SK-N-SH (cell line): ENCODE measurements around the gene CSKMT. TPM values are rescaled to one million over a fixed set of nuclear protein-coding genes. Genes with fewer than 3 reads are reported as not detected.
A peak's percentile ranks its signal among the peaks of the same experiment; 100 is the strongest.

Experiments
- CTCF ChIA-PET: fragments of 300-600, 350-600 bp; formaldehyde crosslinking; extraction: SDS; loops from one replicate; lab custom pipeline; 2021; lab: Yijun Ruan, JAX
- POLR2A ChIA-PET: fragments of 350-600 bp; sonication (Branson Sonifier 250); formaldehyde crosslinking; extraction: SDS; loops from one replicate; lab custom pipeline; 2020; ENCODE audit warnings: antibody characterized with exemption, inconsistent platforms; lab: Yijun Ruan, JAX
- DNase-seq: peaks from one replicate; pipeline ENCODE4 v3.0.0; 2012
- H2AFZ ChIP-seq: fragments of 200-600 bp; sonication (generic); 2 replicates; pipeline ENCODE4 v1.8.1; 2016; ENCODE audit warnings: antibody characterized with exemption, mild to moderate bottlenecking, low read depth
- H3F3A ChIP-seq: fragments of 200-600 bp; sonication (generic); replicated peaks from 2 replicates; pipeline ENCODE3; 2016; ENCODE audit warnings: antibody characterized with exemption, mild to moderate bottlenecking; ENCODE audit not compliant: insufficient read depth
- H3K27ac ChIP-seq, 2 experiments: fragments of 200-500 bp in 1 of 2; fragments of 200-600 bp in 1 of 2; sonication (Bioruptor generic) in 1 of 2; sonication (generic), shearing (Covaris generic) in 1 of 2; 2 replicates each; pipeline versions ENCODE4 v1.5.1 to v1.6.1; 2014 to 2016; ENCODE audit warnings: low read depth in 2 of 2, inconsistent platforms in 1 of 2, low read length in 1 of 2, mild to moderate bottlenecking in 1 of 2, mixed read lengths in 1 of 2
- H3K27me3 ChIP-seq: fragments of 200-600 bp; sonication (generic), shearing (Covaris generic); 2 replicates; pipeline ENCODE4 v1.6.1; 2016; ENCODE audit warnings: mixed run types; ENCODE audit not compliant: insufficient read depth
- H3K36me3 ChIP-seq, 2 experiments: fragments of 200-500 bp in 1 of 2; fragments of 200-600 bp in 1 of 2; sonication (Bioruptor generic) in 1 of 2; sonication (generic) in 1 of 2; replicated peaks in 1 of 2; 2 replicates each; pipeline versions ENCODE3 to v1.5.1; 2014 to 2016; ENCODE audit warnings: low read length in 1 of 2, mild to moderate bottlenecking in 1 of 2; ENCODE audit not compliant: insufficient read depth in 2 of 2, control insufficient read depth in 1 of 2
- H3K4me1 ChIP-seq, 2 experiments: fragments of 200-500 bp in 1 of 2; fragments of 200-600 bp in 1 of 2; sonication (Bioruptor generic) in 1 of 2; sonication (generic), shearing (Covaris generic) in 1 of 2; 2 replicates each; pipeline versions ENCODE4 v1.5.1 to v1.6.1; 2014 to 2016; ENCODE audit warnings: low read depth in 1 of 2, low read length in 1 of 2, mixed run types in 1 of 2; ENCODE audit not compliant: insufficient read depth in 2 of 2, control insufficient read depth in 1 of 2
- H3K4me2 ChIP-seq: fragments of 200-600 bp; sonication (generic), shearing (Covaris generic); 2 replicates; pipeline ENCODE4 v1.6.1; 2017; ENCODE audit warnings: mixed run types
- H3K4me3 ChIP-seq, 2 experiments: fragments of 200-500 bp in 1 of 2; fragments of 200-600 bp in 1 of 2; sonication (Bioruptor generic) in 1 of 2; sonication (generic), shearing (Covaris generic) in 1 of 2; 2 replicates each; pipeline versions ENCODE4 v1.5.1 to v1.8.1; 2014 to 2016; ENCODE audit warnings: low read depth in 2 of 2, inconsistent platforms in 1 of 2, low read length in 1 of 2, mild to moderate bottlenecking in 1 of 2, mixed read lengths in 1 of 2, moderate library complexity in 1 of 2
- H3K79me2 ChIP-seq: fragments of 200-600 bp; sonication (generic); 2 replicates; pipeline ENCODE4 v1.8.1; 2017; ENCODE audit warnings: mild to moderate bottlenecking; ENCODE audit not compliant: insufficient read depth
- H3K9ac ChIP-seq: fragments of 200-600 bp; sonication (generic); 2 replicates; pipeline ENCODE4 v1.6.1; 2017; ENCODE audit warnings: mixed run types
- H3K9me2 ChIP-seq: fragments of 200-600 bp; sonication (generic); 2 replicates; pipeline ENCODE4 v1.6.1; 2017; ENCODE audit warnings: mixed run types
- H3K9me3 ChIP-seq: fragments of 200-600 bp; sonication (generic); 2 replicates; pipeline ENCODE4 v1.6.1; 2017; ENCODE audit warnings: mixed run types, mild to moderate bottlenecking, moderate library complexity
- H4K20me1 ChIP-seq: fragments of 200-600 bp; sonication (generic); 2 replicates; pipeline ENCODE4 v1.6.1; 2017; ENCODE audit warnings: mild to moderate bottlenecking, mixed run types; ENCODE audit not compliant: insufficient read depth
- CHD2 ChIP-seq: fragments of 150-350 bp; IDR thresholded peaks from 2 replicates; pipeline ENCODE4 v1.6.1; 2018; ENCODE audit warnings: low read length; ENCODE audit not compliant: partially characterized antibody
- ELF1 ChIP-seq: IDR thresholded peaks from 2 replicates; pipeline ENCODE4 v1.4.0; 2012
- EP300 ChIP-seq, 2 experiments: IDR thresholded peaks; 2 replicates each; pipeline versions ENCODE4 v1.4.0 to v1.6.1; 2012; ENCODE audit warnings: borderline replicate concordance in 1 of 2, low read depth in 1 of 2, low read length in 1 of 2
- FOXJ3 ChIP-seq: sonication (generic); formaldehyde crosslinking; IDR thresholded peaks from 2 replicates; pipeline ENCODE4 v1.5.1; 2020; ENCODE audit warnings: mild to moderate bottlenecking, missing genetic modification reagents
- GABPA ChIP-seq: IDR thresholded peaks from 2 replicates; pipeline ENCODE4 v1.4.0; 2012; ENCODE audit warnings: low read depth, mild to moderate bottlenecking
- JUND ChIP-seq: IDR thresholded peaks from 2 replicates; pipeline ENCODE4 v1.4.0; 2012
- MXI1 ChIP-seq: IDR thresholded peaks from 2 replicates; pipeline ENCODE4 v1.6.1; 2012; ENCODE audit warnings: mild to moderate bottlenecking, low read depth, low read length, improper control_type of control experiment
- NFIC ChIP-seq: IDR thresholded peaks from 2 replicates; pipeline ENCODE4 v1.4.0; 2012; ENCODE audit warnings: borderline replicate concordance
- NRF1 ChIP-seq: IDR thresholded peaks from 2 replicates; pipeline ENCODE4 v1.6.1; 2012; ENCODE audit warnings: low read depth, mild to moderate bottlenecking, low read length
- POLR2AphosphoS5 ChIP-seq: IDR thresholded peaks from 2 replicates; pipeline ENCODE4 v1.6.1; 2012; ENCODE audit warnings: low read depth, low read length
- RCOR1 ChIP-seq: fragments of 150-350 bp; IDR thresholded peaks from 2 replicates; pipeline ENCODE4 v1.6.1; 2017; ENCODE audit warnings: antibody characterized with exemption, low read length
- SIN3A ChIP-seq: IDR thresholded peaks from 2 replicates; pipeline ENCODE4 v1.6.1; 2012; ENCODE audit warnings: low read depth, mild to moderate bottlenecking, low read length, moderate library complexity, borderline replicate concordance
- TAF1 ChIP-seq: IDR thresholded peaks from 2 replicates; pipeline ENCODE4 v1.6.1; 2012; ENCODE audit warnings: low read depth, mild to moderate bottlenecking, low read length, moderate library complexity, borderline replicate concordance
- TCF12 ChIP-seq: IDR thresholded peaks from 2 replicates; pipeline ENCODE4 v1.4.0; 2012
- TEAD4 ChIP-seq: IDR thresholded peaks from 2 replicates; pipeline ENCODE4 v1.4.0; 2012; ENCODE audit warnings: mild to moderate bottlenecking, borderline replicate concordance; ENCODE audit not compliant: insufficient read depth
- YY1 ChIP-seq: IDR thresholded peaks from 2 replicates; pipeline ENCODE4 v1.4.0; 2012; ENCODE audit warnings: low read depth, mild to moderate bottlenecking
- WGBS: methylation state at CpG from one replicate; pipeline ENCODE4 v1.1.6; 2017; ENCODE audit warnings: low lambda C conversion rate; 5-methylcytosine and 5-hydroxymethylcytosine counted together
- polyA plus RNA-seq, 3 experiments: library from polyadenylated mRNA; depleted of rRNA; stranded (reverse); fragments of >200 nt; gene quantifications; 2 replicates each; pipeline ENCODE4 v1.2.3, GENCODE V29; 2012
- TF ChIP-seq, protein P1 (sequence below): IDR thresholded peaks from 2 replicates; pipeline ENCODE4 v1.4.0; 2012; ENCODE audit warnings: low read depth, borderline replicate concordance
- TF ChIP-seq, protein P2 (sequence below): IDR thresholded peaks from 2 replicates; pipeline ENCODE4 v1.4.0; 2012; ENCODE audit warnings: low read depth
- TF ChIP-seq, protein P3 (sequence below): IDR thresholded peaks from 2 replicates; pipeline ENCODE4; 2012

CSKMT gene
- polyA plus RNA-seq, 1 of the 3 experiments (the other 2 are of a cell fraction) = 11.1 TPM

DNA sequence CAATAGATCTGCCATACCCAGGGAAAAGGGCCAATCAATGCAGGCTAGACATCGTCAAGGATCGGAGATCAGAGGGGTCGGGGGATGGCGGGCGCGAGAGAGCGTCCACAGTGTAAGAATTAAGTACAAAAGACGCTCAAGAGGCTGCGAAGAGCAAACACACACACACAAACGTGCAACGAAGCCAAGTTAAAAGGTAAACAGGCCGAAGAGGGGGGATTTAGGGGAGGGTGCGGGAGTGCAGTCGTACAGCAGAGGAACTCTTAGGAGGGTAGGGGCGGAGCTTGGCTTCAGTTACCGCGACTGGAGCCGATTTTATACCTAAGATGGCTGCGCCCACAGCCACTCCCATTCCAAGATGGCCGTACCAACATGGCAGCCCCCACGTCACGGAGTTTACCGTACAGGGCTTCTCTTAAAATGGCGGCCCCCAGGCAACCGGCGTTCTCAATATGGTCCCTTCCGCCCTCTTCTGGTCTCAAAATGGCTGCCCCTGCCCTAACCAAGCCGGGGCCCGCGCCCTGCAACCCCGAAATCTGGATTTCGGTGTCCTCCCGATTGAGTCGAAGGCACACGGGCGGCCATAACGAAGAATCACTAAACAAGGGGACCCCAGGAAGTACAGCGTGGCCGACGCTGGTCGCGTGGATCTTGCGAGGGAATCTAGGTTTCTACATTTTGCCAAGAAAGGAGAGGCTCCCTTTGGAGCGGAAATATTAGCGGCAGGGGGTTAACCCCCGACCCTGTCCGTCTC lies 44.3 kb downstream of the CSKMT start:
- POLR2A ChIA-PET = interaction anchor here (0.6 to 4.0 kb wide), 10 partner anchors 16 to 180 kb away, joined by 3 to 24 read pairs (median 4); partner anchors contain the start of genes C11orf98, CSKMT, HNRNPUL2 and LBHD1
- Histone ChIP-seq H3K4me2 (peak overlapping the region; percentile 81), H3F3A (peaks cover 54% of the 10 kb centered on the region), H3K27ac (peak overlapping the region; percentile 85 to 94), H2AFZ (peak overlapping the region; percentile 93), H3K9ac (peak overlapping the region; percentile 70), H3K36me3 (peaks cover 35 to 41% of the 10 kb centered on the region in 2 experiments), H4K20me1 (no peaks in the 10 kb centered on the region), H3K79me2 (peaks cover 10% of the 10 kb centered on the region; the same call in 1 of the 2 replicates), H3K4me3 (peak overlapping the region; percentile 48 to 59), H3K27me3 (no peaks in the 10 kb centered on the region), H3K4me1 (peaks cover 22 to 45% of the 10 kb centered on the region in 2 experiments; a peak in 3 of 4 replicates), H3K9me3 (no peaks in the 10 kb centered on the region), H3K9me2 (no peaks in the 10 kb centered on the region)
- 31% methylated on average over 26 of the region's 47 CpGs for WGBS
- TF ChIP-seq RCOR1 (peak; percentile 27), SIN3A (0 out of 2 replicates have a peak, but pooled peaks have one; percentile 62), FOXJ3 (no peak; the same call in 1 of the 2 replicates), NRF1 (no peak), ELF1 (peak; percentile 82), NFIC (no peak), TEAD4 (peak; percentile 95), GABPA (peak; percentile 72), TCF12 (peak; percentile 14; the same call in 1 of the 2 replicates), TAF1 (peak; percentile 78; the same call in 1 of the 2 replicates), CHD2 (peak; percentile 85), JUND (peak; percentile 56; the same call in 1 of the 2 replicates), MXI1 (0 out of 2 replicates have a peak, but pooled peaks have one; percentile 3), EP300 (IDR thresholded peaks at IDR 0.05; ENCODE audit: borderline replicate concordance in 1 of 2, low read depth in 1 of 2, low read length in 1 of 2) (peak in 1 of 2 experiments; percentile 24; a peak in 1 of 4 replicates), POLR2AphosphoS5 (peak; percentile 89), YY1 (peak; percentile 100)
- TF ChIP-seq, protein P1, sequence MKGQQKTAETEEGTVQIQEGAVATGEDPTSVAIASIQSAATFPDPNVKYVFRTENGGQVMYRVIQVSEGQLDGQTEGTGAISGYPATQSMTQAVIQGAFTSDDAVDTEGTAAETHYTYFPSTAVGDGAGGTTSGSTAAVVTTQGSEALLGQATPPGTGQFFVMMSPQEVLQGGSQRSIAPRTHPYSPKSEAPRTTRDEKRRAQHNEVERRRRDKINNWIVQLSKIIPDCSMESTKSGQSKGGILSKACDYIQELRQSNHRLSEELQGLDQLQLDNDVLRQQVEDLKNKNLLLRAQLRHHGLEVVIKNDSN = peak; percentile 37; the same call in 1 of the 2 replicates
- TF ChIP-seq, protein P2, sequence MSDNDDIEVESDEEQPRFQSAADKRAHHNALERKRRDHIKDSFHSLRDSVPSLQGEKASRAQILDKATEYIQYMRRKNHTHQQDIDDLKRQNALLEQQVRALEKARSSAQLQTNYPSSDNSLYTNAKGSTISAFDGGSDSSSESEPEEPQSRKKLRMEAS = no peak
- TF ChIP-seq, protein P3, sequence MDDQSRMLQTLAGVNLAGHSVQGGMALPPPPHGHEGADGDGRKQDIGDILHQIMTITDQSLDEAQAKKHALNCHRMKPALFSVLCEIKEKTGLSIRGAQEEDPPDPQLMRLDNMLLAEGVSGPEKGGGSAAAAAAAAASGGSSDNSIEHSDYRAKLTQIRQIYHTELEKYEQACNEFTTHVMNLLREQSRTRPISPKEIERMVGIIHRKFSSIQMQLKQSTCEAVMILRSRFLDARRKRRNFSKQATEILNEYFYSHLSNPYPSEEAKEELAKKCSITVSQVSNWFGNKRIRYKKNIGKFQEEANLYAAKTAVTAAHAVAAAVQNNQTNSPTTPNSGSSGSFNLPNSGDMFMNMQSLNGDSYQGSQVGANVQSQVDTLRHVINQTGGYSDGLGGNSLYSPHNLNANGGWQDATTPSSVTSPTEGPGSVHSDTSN = peak; percentile 45; the same call in 1 of the 2 replicates
- DNase-seq = peak; percentile 89
- CTCF ChIA-PET = interaction anchor here (0.8 to 6.6 kb wide), 5 partner anchors 15 to 175 kb away, joined by 3 to 48 read pairs (median 3); no protein-coding TSS in a partner anchor
